ENCODE results near the gene CNNM2.
A peak's percentile ranks its signal among the peaks of the same experiment; 100 is the strongest.

CNNM2 gene

DNA sequence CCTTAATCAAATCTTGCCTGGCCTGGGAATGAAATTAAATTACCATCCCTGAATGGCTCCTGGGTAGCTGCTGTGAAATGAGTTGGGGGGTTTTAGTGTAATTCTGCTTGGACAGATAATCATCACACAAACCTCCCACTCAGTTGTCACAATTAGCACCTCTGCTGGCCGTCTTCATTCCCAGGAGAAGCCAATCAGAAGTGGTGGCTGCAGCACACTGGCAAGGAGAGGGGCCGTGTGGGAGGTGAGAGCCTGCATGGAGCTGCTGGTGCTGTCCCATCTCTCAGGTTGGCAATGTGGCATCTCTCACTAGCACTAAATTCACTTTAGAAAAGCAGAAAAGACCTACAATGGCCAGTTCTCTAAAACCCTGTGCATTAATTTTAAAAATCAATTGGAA lies 182.5 kb downstream of the CNNM2 start:
- H3K27me3 ChIP-seq, result no peaks in the 10 kb centered on the region
- DNase-seq, result no peak
- H3K4me1 ChIP-seq, result peaks cover 0 to 59% (median 0%) of the 10 kb centered on the region in 4 donors
- H3K4me3 ChIP-seq, result no peak overlapping the region
- intact Hi-C loops (cut with DNase I; ENCODE audit: low total_unique reads), result no loop called here
- no peaks in the 10 kb centered on the region for H3K9me3 ChIP-seq
- H3K27ac ChIP-seq, result no peak overlapping the region
- H3K36me3 ChIP-seq, result peaks cover 43 to 63% (median 45%) of the 10 kb centered on the region in 3 donors
- TF ChIP-seq, protein P1, sequence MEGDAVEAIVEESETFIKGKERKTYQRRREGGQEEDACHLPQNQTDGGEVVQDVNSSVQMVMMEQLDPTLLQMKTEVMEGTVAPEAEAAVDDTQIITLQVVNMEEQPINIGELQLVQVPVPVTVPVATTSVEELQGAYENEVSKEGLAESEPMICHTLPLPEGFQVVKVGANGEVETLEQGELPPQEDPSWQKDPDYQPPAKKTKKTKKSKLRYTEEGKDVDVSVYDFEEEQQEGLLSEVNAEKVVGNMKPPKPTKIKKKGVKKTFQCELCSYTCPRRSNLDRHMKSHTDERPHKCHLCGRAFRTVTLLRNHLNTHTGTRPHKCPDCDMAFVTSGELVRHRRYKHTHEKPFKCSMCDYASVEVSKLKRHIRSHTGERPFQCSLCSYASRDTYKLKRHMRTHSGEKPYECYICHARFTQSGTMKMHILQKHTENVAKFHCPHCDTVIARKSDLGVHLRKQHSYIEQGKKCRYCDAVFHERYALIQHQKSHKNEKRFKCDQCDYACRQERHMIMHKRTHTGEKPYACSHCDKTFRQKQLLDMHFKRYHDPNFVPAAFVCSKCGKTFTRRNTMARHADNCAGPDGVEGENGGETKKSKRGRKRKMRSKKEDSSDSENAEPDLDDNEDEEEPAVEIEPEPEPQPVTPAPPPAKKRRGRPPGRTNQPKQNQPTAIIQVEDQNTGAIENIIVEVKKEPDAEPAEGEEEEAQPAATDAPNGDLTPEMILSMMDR (IDR thresholded peaks at IDR 0.05), result no peak

DNA sequence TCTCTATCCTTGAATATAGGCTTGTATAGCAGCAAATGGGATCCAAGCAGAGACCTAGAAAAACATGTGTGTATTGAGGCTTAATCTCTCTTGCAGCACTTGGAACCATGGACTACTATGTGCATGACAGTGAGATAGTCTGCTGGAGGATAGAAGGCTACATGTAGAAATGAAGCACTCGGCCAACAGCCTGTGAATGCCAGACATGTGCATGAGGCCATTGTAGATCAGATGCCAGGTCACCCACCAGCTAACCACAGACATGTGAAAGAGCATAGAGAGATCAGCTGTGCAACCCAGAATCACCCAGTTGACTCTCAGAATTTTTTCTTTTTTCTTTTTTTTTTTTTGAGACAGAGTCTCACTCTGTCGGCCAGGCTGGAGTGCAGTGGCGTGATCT lies 184.1 kb downstream of the CNNM2 start:
- intact Hi-C loops (cut with DNase I; ENCODE audit: low total_unique reads), result no loop called here
- no peak for DNase-seq
- Histone ChIP-seq H3K4me3 (no peak overlapping the region), H3K9me3 (no peaks in the 10 kb centered on the region), H3K27me3 (no peaks in the 10 kb centered on the region), H3K4me1 (peaks cover 0 to 58% (median 0%) of the 10 kb centered on the region in 4 donors), H3K36me3 (peaks cover 38 to 56% (median 40%) of the 10 kb centered on the region in 3 donors), H3K27ac (peak overlapping the region in 1 of 2 donors; percentile 46)
- TF ChIP-seq, protein P1 (IDR thresholded peaks at IDR 0.05), result no peak

DNA sequence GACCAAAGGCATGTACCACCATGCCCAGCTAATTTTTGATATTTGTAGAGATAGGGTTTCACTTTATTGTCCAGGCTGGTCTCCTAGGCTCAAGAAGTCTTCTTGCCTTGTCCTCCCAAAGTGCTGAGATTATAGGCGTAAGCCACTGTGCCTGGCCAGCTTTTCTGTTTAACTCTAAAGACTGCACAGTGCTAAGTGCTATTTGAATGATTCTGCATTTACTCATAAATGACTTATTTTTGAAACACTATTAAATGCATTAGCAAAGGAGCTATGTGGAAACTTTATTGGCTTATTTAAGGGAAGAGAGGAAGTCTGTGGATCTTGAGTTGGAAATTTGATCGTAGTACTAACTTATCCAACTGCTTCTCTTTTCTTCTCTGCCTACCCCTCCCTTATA lies 185.9 kb downstream of the CNNM2 start:
- no peak for DNase-seq
- Histone ChIP-seq H3K9me3 (no peaks in the 10 kb centered on the region), H3K27me3 (no peaks in the 10 kb centered on the region), H3K4me1 (peaks cover 0 to 68% (median 4%) of the 10 kb centered on the region in 4 donors), H3K36me3 (peaks cover 23 to 46% (median 25%) of the 10 kb centered on the region in 3 donors), H3K4me3 (no peak overlapping the region), H3K27ac (peak overlapping the region in 1 of 2 donors; percentile 37)
- TF ChIP-seq, protein P1 (IDR thresholded peaks at IDR 0.05), result no peak
- intact Hi-C loops (cut with DNase I; ENCODE audit: low total_unique reads), result no loop called here

DNA sequence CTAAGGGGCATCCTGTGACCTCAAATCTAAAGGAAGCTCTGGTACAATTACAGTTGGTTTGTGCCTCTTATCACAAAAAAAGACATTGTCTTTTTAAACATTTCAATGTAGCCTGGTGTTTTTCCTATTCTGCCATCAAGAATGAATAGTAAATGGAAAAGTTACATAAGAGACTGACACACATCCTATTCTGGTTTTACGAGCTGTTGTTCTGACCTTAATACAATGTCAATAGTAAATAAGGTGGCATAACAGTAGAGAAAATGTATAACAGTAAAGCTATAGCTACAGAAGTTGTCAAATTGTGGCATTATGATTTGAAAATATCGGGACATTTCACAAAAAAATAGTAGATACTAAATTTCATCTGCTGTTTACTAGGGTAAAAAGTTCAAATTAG lies 186.6 kb downstream of the CNNM2 start:
- TF ChIP-seq, protein P1 (IDR thresholded peaks at IDR 0.05), result no peak
- intact Hi-C loops (cut with DNase I; ENCODE audit: low total_unique reads), result no loop called here
- H3K4me1 ChIP-seq, result peaks cover 0 to 75% (median 5%) of the 10 kb centered on the region in 4 donors
- H3K9me3 ChIP-seq, result no peaks in the 10 kb centered on the region
- no peak overlapping the region for H3K4me3 ChIP-seq
- no peak for DNase-seq
- H3K27ac ChIP-seq, result peak overlapping the region in 1 of 2 donors; percentile 37
- no peaks in the 10 kb centered on the region for H3K27me3 ChIP-seq
- H3K36me3 ChIP-seq, result peaks cover 17 to 39% (median 23%) of the 10 kb centered on the region in 3 donors

DNA sequence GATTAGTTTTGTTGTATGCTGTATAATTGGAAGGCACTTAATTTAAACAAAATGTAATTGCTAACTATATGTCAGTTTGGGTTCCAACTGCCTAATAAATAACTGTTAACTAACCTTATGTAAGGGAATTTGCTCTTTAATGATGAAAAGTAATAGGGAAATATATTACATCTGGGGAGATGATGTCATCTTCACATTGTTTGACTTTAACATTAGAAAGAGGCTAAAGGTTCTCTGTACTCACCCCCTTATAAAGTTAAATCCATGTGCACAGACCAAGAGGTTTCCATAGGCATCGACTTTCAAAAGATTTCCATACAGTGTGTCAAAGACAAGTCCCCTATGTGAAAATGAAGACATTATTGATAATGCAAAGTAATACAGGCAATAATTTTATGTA lies 187.4 kb downstream of the CNNM2 start:
- H3K27ac ChIP-seq, result peak overlapping the region in 1 of 2 donors; percentile 76
- TF ChIP-seq, protein P1 (IDR thresholded peaks at IDR 0.05), result no peak
- H3K27me3 ChIP-seq, result no peaks in the 10 kb centered on the region
- no peak overlapping the region for H3K4me3 ChIP-seq
- intact Hi-C loops (cut with DNase I; ENCODE audit: low total_unique reads), result no loop called here
- no peaks in the 10 kb centered on the region for H3K9me3 ChIP-seq
- peaks cover 0 to 82% (median 12%) of the 10 kb centered on the region in 4 donors for H3K4me1 ChIP-seq
- H3K36me3 ChIP-seq, result peaks cover 10 to 31% (median 16%) of the 10 kb centered on the region in 3 donors
- no peak for DNase-seq

DNA sequence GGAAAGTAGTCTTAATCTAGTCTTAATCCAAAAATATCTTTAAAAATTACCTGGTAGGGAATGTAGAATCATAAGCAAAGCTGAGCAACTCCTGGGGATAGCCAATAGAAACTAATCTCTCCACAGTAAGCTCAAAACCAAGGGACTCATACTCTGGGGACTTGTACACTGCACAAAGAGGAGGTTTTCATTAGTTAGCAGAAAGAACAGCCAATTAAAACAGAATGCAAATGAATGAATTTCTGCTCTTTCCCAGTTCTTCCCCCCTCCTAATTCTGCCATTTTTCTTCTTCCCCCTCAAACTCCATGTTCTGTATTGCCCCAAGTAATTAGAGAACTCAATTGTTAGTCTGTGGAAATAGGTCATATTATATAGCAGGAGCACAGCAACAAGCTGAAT lies 188.4 kb downstream of the CNNM2 start:
- Histone ChIP-seq H3K4me3 (no peak overlapping the region), H3K36me3 (peaks cover 5 to 22% (median 6%) of the 10 kb centered on the region in 3 donors), H3K4me1 (peaks cover 0 to 91% (median 22%) of the 10 kb centered on the region in 4 donors), H3K27ac (peak overlapping the region in 1 of 2 donors; percentile 76), H3K27me3 (no peaks in the 10 kb centered on the region), H3K9me3 (no peaks in the 10 kb centered on the region)
- no peak for DNase-seq
- TF ChIP-seq, protein P1 (IDR thresholded peaks at IDR 0.05), result no peak
- intact Hi-C loops (cut with DNase I; ENCODE audit: low total_unique reads), result no loop called here
